Right hindlimb (tissue), 1 donor: ENCODE measurements around the gene GNAT1.
A peak's percentile ranks its signal among the peaks of the same experiment; 100 is the strongest.

Source experiments
- DNase-seq: peaks from one replicate; pipeline ENCODE4 v3.0.0-alpha.2; 2018

The GNAT1 gene

DNA sequence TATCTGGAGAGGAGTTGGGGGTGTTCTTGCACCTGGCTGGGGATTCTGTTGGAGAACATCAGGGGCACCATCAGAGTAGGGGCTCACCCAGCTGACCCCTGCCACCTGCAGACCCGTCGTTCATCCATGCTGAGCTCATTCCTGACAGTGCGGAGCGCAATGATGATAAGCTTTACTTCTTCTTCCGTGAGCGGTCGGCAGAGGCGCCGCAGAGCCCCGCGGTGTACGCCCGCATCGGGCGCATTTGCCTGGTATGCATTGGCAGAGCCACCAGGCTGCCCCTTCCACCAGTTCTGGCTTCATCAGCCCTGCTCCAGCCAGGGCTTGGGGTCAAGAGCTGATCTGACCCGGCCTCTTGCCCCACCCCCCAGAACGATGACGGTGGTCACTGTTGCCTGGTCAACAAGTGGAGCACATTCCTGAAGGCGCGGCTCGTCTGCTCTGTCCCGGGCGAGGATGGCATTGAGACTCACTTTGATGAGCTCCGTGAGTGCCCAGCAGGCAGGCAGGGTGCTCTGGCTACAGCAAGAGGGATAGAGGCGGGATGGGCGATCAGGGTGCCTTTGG, 8.8 kb upstream of the GNAT1 start:
- peak; percentile 24 for DNase-seq

DNA sequence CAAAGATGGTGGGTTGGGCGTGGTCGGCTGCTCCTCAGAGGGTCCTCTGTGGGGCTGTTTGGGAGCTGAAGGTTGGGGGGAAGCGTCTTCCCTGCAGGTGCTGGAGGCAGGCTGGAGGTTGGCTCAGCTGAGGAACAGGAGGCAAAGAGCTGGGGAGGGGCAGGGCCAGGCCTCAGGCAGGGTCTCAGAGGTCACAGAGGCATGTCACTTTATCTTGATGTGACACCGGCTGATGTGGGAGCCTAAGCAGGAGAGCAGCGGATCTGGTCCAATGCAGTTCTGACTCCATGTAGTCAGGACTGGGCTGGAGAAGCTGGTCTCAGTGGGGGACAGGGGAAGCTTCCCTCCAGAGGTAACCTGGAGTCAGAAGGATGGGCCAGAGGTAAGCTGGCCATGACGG, 7.7 kb upstream of the GNAT1 start:
- no peak for DNase-seq

DNA sequence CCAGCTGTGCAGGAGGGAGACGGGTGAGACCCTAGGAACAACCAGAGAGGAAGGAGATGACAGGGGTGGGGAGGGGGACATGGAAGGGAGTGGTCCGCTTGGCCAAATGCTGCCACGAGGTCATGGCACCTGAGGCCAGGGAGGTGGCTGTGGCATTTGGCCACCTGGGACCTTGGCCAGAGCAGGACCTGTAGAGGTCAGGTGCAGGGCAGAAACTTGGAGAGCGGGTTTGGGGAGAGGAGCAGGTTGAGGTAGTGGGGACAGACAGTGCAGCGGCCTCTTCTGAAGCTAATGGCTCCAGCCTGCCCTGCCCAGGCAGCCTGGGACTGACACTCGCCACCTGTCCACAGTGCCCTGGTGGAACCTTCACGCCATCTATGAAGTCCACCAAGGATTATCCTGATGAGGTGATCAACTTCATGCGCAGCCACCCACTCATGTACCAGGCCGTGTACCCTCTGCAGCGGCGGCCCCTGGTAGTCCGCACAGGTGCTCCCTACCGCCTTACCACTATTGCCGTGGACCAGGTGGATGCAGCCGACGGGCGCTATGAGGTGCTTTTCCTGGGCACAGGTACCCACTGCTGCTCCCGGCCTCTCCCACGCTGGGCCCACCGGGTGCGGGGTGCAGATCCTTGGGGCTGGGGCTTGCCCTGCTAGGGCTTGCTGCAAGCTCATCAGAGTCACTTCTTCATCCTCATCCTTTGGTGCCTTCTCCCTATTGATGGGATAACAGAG, 7.0 kb upstream of the GNAT1 start:
- DNase-seq: peak; percentile 15

DNA sequence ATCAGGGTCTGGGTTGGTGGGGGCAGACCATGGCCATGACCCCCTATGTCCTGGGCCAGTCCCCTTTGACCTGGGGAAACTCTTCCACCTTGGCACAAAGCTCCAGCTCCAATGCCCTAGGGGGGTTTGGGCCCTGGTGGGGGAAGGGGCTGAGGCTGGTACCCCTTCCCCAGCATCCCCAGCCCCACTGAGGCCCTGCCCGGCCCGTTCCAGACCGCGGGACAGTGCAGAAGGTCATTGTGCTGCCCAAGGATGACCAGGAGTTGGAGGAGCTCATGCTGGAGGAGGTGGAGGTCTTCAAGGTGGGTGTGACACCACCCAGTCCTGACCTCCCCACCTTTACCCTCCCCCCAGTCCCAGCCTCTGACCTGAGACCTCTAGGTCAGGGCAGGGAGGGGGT, 6.2 kb upstream of the GNAT1 start:
- peak; percentile 16 for DNase-seq

DNA sequence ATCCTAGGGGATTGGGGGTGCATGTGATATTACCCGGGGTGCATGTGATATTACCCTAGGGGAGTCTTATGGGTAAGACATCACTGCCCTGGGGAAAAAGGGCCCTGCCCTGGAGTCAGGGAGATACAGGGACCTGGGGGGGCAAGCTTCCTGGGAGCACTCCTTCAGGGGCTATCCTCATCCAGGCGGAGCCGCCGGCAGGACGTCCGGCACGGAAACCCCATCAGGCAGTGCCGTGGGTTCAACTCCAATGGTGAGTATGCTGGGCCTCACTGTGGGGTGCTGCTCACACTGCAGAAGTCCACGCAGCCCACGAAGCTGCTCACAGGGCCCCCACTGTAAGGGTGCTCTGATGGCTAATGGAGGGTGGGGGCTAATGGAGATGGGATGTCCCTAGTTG, 5.3 kb upstream of the GNAT1 start:
- peak; percentile 14 for DNase-seq

DNA sequence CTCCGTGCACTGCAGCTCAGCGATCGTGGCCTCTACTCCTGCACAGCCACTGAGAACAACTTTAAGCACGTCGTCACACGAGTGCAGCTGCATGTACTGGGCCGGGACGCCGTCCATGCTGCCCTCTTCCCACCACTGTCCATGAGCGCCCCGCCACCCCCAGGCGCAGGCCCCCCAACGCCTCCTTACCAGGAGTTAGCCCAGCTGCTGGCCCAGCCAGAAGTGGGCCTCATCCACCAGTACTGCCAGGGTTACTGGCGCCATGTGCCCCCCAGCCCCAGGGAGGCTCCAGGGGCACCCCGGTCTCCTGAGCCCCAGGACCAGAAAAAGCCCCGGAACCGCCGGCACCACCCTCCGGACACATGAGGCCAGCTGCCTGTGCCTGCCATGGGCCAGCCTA, 3.7 kb upstream of the GNAT1 start:
- peak; percentile 6 for DNase-seq

DNA sequence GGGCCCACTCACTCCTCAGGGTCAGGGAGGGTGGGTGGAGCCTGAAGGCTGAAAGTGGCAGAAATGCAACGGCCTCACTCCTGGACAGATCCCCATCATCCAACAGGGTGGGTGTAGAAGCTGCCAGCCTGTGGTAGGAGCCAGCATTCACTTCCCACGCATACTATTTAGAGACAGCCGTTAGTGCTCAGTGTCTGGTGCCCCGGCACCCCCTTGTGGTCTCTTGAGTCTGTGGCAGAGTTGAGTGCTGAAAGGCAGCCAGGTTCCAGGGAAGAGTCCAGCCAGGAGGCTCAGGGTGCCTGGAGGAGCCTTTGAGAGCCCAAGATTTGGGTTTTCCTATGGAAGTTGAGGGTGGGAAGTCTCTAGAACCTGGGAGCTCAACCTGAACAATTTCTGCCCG, 2.1 kb upstream of the GNAT1 start:
- DNase-seq: peak; percentile 88

DNA sequence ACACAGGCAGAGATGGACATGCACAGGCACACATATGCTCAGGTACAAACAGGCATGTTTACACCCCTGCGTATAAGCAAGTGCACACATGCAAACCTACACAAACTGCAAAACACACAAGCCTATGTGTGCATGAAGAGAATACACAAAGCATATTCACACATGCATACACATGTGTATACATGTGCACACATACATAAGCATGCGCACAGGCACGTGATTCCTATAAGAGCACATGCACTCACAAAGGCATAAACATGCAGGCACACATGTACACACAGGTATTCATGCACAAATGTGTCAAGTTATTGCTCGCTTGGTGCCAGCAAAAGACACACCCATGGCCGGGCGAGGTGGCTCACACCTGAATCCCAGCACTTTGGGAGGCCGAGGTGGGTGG, 1.4 kb upstream of the GNAT1 start:
- peak; percentile 14 for DNase-seq

DNA sequence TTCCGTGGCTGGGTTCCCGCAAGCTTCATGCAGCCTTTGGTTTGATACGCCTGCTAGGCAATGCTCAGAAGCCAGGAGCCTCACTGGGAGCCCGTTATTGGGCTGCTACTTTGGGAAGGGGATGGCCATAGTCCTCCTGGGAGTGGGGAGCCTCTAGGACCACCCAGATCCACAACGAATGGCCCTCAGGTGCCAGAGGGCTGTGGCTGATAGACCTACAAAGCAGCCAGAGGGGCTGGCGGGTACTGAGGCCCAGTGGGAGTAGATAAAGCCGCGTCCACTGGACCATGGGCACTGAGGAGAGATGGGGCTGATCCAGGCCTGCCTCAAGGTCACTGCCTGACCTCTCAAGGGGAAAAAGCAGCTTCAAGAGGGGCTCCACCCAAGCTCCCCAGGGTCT, 714 bp downstream of the GNAT1 start:
- DNase-seq: no peak

DNA sequence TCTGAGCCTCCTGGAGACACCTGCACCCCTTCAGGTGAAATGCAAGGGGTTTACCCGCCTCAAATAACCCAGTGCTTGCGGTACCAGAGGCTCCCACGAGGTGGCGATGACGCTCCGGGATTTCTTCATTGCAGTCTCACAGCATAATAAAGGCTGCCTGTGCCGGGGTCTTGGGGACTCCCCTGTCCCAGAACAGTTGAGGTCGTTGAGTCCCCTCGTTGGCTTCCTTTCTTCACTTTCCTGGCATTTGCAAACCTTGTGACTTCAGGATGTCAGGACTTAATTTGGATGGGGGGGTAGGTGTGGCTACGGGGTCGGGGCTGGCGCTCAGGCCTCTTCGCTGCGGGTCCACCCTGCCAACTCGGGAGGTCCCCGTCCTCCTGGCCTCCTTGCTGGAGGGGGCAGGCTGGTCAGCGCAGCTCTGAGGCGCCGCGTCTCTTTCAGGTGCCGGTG, 1.3 kb downstream of the GNAT1 start:
- DNase-seq: peak; percentile 82

DNA sequence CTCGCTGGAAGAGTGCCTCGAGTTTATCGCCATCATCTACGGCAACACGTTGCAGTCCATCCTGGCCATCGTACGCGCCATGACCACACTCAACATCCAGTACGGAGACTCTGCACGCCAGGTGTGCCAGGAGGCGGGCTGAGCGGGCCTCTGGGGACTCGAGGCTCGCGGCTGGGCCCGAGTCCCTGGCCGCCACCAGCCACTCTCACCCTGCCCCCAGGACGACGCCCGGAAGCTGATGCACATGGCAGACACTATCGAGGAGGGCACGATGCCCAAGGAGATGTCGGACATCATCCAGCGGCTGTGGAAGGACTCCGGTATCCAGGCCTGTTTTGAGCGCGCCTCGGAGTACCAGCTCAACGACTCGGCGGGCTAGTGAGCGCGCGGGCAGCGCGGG, 1.9 kb downstream of the GNAT1 start:
- peak; percentile 33 for DNase-seq

DNA sequence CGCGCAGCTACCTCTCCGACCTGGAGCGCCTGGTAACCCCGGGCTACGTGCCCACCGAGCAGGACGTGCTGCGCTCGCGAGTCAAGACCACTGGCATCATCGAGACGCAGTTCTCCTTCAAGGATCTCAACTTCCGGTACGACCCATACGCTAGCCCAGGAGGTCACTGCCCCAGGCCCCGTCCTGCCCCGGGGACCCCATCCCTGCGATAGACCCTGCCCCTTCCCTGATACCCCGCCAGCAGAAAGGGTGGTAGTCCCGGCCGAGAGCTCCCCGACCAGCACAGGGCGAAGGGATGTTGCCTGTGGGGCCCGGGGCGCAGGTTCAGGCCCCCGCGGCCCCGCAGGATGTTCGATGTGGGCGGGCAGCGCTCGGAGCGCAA, 2.3 kb downstream of the GNAT1 start:
- DNase-seq: no peak

DNA sequence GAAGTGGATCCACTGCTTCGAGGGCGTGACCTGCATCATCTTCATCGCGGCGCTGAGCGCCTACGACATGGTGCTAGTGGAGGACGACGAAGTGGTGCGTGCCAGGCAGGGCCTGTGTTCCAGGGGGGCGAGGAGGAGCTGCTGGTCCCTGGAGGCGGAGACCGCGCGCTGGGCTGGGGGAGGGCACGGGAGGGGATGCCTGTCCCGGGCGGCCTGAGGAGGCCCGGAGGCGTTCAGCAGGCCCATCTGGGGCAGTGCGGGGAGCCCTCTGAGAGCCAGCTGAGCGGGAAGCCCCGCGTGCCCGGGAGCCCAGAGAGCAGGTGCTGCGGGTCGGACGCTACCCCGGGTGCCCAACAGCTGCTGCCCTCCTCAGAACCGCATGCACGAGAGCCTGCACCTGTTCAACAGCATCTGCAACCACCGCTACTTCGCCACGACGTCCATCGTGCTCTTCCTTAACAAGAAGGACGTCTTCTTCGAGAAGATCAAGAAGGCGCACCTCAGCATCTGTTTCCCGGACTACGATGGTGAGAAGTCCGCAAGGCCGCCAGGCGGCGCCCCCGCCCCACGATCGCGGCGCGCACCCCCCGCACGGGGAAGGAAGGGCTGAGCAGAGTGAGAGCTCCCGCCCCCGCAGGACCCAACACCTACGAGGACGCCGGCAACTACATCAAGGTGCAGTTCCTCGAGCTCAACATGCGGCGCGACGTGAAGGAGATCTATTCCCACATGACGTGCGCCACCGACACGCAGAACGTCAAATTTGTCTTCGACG, 2.9 kb downstream of the GNAT1 start:
- peak; percentile 82 for DNase-seq

DNA sequence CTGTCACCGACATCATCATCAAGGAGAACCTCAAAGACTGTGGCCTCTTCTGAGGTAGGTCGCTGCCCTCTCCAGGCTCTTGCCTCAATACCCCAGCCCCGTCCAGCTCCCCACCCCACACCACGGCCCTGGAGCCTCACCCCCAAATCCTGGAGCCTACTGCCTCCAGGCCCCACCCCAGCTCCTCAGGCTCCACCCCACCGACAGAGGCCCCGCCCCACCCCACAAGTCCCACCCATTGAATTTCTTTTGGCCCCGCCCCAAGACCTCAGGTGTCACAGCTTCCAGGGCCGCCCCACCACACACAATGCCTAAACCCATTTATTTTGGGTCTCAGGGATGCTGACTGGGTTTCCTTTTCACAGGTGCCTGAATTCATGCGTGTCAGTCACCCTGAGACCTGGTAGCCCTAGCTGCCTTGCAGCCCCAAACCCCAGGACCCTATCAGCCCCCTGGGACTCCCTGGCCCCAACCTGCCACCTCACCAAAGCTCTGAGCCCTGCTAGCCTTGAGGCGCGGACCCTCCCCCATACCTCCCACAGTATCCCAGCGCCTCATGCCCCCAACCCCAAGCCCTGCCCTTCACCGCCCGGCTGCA, 3.6 kb downstream of the GNAT1 start:
- no peak for DNase-seq

DNA sequence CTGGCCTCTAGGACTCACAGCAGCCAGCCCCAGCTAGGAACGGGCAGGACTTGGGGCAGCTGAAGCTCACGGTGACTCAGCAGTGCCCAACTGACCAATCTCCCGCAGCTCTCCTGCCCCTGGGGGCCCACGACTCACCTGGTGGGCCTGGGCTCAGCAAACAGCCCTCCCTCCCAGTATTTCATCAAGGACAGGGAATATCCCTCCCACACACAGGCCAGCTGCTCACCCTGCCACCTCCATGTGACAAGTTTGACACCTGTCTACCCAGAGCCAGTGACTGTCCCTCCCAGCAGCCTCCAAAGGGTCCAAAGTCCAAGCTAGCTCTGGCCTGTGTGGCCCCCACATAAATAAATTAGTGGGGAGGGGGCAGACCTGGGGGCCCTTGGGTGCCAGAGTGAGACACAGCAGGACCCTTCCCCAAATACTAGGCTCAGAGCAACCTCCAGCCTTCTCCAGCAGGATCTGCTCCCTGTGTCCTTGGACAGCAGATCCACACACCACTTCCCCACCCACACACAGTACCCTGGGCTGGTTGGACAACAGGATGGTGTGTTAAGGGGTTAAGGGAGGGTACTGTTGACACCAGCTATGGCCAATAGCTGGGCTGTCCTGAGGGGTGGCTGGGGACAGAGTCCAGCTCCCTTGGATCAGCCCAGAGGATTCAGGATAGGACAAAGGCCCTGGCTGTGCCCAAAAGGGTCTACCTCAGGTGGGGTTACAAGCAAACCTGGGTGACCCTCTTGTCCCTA, 4.3 kb downstream of the GNAT1 start:
- no peak for DNase-seq

DNA sequence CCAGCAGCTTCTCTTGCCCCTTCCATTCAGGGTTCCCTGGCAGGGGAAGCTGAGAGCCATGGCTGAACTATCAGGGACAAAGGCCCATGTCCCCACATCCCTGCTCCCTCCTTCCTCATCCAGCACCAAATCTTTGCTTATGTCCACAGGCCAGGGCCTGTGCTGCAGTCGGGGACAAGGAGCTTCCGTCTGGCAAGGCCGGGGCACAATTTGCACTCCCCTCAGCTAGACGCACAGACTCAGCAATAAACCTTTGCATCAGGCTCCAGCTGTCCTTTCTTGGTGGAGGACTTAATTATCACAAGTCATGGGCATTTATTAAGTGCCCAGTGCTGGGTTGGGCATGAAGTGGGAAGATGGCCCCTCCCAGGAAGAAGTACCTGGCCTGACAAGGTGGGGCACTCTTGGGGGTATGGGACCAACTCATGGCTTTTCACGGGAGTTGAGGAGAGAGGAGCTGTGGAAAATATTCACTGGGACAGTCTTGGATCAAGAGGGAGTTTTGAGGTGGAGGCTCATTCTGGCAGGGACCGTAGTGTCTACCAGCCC, 4.9 kb downstream of the GNAT1 start:
- no peak for DNase-seq

DNA sequence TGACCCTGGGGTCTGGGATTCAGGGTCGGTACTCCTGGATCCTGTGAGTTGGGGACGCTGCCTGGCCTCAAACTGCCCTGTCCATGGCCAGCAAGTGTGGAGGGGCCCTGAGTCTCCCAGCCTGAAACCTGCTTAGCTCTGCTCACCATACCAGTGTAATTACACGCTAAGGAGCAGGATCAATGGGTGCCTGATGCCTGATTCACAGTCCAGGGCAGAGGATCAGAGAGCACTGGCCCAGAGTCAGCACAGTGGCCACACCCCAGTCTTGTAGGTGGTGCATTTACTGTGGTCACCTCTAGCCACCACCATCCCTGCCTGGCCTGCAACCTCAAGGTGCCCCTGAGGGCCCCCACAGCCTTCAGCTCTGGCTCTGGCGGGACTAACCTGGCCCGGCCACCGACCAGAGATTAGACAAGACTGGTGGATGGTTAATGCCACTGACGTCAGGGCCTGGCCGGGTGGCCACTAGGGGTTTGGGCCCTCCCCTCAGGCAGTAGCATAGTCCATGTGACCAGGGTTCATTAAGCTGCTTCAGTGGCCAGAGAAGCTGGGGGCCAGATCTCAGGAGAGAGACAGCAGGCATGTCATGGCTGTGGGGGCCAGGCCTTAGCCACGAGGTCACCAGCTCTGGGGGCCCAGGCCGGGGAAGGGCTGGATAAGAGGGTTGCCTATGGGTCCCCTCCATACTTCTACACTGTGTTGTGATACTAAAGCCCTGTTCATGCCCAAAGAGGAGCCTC, 10.3 kb downstream of the GNAT1 start:
- DNase-seq: no peak

DNA sequence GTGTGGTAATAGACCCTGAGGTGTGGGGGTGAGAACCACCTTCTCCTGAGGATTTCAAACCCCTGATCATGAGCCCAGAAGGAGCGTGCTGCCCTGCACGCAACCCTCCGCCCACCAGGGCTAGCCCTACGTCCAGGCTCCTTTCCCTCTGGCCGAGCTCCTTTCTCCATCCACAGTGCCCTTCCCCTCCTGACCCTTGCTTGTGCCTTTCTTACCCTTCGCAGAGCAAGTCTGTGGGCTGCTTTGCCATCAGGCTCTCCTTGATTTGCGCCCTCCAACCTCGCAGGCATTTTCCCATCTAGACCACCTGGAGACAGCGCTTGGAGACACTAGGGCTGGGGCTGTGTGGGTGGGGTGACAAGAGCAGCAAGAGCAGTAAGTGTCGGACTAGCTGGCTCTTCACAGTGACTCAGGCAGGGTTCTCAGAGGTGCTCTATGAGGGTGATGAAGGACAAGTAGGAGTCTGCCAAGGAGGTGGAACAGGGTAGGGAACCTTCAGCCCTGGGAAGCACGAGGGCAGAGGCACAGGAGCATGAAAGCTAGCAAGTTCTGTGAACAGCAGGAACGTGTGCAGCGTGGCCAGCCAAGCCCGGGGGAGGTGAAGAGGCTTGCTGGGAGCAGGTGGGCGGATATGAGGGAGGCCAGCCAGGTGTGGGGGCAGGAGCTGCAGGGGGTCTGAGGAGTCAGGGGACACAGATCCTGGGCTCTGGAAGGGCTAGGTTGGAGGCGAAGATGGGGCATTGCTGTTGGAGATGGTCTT, 11.1 kb downstream of the GNAT1 start:
- no peak for DNase-seq

DNA sequence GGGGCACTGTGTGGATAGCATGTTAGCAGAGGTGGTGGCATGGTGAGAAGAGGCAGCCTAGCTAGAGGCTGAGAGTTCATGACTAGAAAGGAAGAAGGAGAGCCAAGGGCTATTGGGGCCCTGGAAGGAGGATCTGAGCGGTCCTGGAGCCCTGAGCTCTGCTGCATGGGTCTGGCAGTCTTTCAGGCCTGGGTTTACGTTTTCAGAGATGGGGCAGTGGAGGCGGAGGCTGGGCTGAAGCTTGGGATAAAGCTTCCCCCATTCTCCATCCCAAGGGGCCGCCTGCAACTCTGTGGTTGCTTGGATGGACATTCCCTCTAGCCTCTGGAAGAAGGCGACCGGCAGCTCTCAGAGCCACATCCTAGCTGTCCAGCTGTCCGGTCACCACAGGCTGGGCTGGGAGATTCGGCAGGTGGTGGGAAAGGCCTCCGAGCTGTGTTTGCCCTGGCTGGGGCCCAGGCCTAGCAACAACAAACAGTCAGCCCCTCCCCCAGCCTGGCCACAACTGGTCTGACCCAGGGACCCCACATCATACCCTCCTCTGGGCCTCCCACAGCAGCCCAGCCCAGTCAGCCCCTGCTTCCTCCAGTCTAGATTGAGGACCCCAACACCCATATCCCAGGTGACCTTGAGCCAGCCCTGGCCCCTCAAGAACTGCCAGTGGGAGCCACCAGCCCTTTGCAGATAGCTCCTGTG, 11.9 kb downstream of the GNAT1 start:
- no peak for DNase-seq
